HCT116 (cell line): Measurements from ENCODE around the gene TBCC.

ENCODE experiments used
- EZH2 ChIP-seq: fragments of 200-600 bp; sonication (generic); IDR thresholded peaks from 2 replicates; pipeline ENCODE4 v1.6.1; 2017; ENCODE audit warnings: antibody characterized with exemption, mixed run types
- EZH2phosphoT487 ChIP-seq: fragments of 200-600 bp; IDR thresholded peaks from 2 replicates; pipeline ENCODE4 v1.6.1; 2018; ENCODE audit warnings: antibody characterized with exemption, borderline replicate concordance
- POLR2A ChIP-seq: IDR thresholded peaks from 2 replicates; pipeline ENCODE4 v1.7.0; 2011; ENCODE audit warnings: borderline replicate concordance; ENCODE audit not compliant: insufficient read depth, insufficient read length; ENCODE audit errors: extremely low read depth
- RAD21 ChIP-seq: IDR thresholded peaks from 2 replicates; pipeline ENCODE4 v1.6.1; 2012; ENCODE audit warnings: low read depth, mild to moderate bottlenecking
- SP1 ChIP-seq: IDR thresholded peaks from 2 replicates; pipeline ENCODE4 v1.6.1; 2012; ENCODE audit warnings: low read depth
- TF ChIP-seq, protein P1 (sequence below), 3 experiments: fragments of 200-600 bp in 1 of 3; sonication (generic) in 1 of 3; IDR thresholded peaks in 2 of 3; conservative IDR thresholded peaks in 1 of 3; 2 replicates each; pipeline ENCODE4 v1.5.1; 2012 to 2017; ENCODE audit warnings: low read depth in 2 of 3, low read length in 2 of 3, antibody characterized with exemption in 1 of 3, borderline replicate concordance in 1 of 3, control low read depth in 1 of 3, mild to moderate bottlenecking in 1 of 3, mixed read lengths in 1 of 3, mixed run types in 1 of 3, moderate library complexity in 1 of 3; ENCODE audit not compliant: insufficient read depth in 1 of 3

DNA sequence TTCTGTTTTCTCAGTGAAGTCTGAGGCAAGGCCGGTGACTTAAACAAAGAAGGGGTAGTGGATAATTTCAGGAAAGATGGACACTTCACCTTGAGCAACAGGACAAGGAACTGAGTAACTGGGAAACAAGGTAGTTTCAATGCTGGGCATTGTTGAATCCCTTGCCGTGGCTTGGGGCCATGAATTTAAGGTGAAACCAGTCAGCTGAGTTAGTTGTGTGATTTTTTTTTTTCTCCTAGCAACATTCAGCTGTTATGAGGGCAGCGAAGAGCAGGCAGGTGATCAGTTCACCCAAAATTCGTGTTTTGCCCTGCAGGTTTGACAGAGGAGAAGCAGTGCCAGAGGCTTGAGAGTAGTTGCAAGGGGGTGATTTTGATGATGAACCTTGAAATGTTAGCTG lies 42.8 kb upstream of the TBCC start:
- TF ChIP-seq POLR2A, result no peak
- TF ChIP-seq SP1, result no peak
- TF ChIP-seq EZH2, result no peak
- TF ChIP-seq RAD21, result no peak
- TF ChIP-seq EZH2phosphoT487, result no peak
- TF ChIP-seq, protein P1, sequence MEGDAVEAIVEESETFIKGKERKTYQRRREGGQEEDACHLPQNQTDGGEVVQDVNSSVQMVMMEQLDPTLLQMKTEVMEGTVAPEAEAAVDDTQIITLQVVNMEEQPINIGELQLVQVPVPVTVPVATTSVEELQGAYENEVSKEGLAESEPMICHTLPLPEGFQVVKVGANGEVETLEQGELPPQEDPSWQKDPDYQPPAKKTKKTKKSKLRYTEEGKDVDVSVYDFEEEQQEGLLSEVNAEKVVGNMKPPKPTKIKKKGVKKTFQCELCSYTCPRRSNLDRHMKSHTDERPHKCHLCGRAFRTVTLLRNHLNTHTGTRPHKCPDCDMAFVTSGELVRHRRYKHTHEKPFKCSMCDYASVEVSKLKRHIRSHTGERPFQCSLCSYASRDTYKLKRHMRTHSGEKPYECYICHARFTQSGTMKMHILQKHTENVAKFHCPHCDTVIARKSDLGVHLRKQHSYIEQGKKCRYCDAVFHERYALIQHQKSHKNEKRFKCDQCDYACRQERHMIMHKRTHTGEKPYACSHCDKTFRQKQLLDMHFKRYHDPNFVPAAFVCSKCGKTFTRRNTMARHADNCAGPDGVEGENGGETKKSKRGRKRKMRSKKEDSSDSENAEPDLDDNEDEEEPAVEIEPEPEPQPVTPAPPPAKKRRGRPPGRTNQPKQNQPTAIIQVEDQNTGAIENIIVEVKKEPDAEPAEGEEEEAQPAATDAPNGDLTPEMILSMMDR (IDR thresholded peaks at IDR 0.05 in 2 of 3, conservative IDR thresholded peaks at IDR 0.05 in 1 of 3; ENCODE audit: borderline replicate concordance in 1 of 3, insufficient read depth in 1 of 3, low read depth in 2 of 3, low read length in 2 of 3), result no peak
